HepG2 (cell line): ENCODE data around the gene CXADR. TPM values are rescaled to one million over a fixed set of nuclear protein-coding genes. Genes with fewer than 3 reads are reported as not detected.

ENCODE experiments used
- ATF1 ChIP-seq: IDR thresholded peaks from 2 replicates; pipeline ENCODE4 v1.6.1; 2016; ENCODE audit warnings: mild to moderate bottlenecking, control low read depth
- CHD2 ChIP-seq: IDR thresholded peaks from 2 replicates; pipeline ENCODE4 v1.6.1; 2011; ENCODE audit warnings: low read depth, low read length, improper control_type of control experiment
- GZF1 ChIP-seq: sonication (generic); formaldehyde crosslinking; IDR thresholded peaks from 2 replicates; pipeline ENCODE4 v1.5.1; 2020; ENCODE audit warnings: mild to moderate bottlenecking, missing genetic modification reagents
- HMG20A ChIP-seq: IDR thresholded peaks from 2 replicates; pipeline ENCODE4 v1.6.1; 2016; ENCODE audit warnings: borderline replicate concordance
- HOXA3 ChIP-seq: sonication (generic); formaldehyde crosslinking; IDR thresholded peaks from 2 replicates; pipeline ENCODE4 v1.5.0; 2020; ENCODE audit warnings: missing genetic modification reagents
- JUN ChIP-seq: sonication (generic); formaldehyde crosslinking; IDR thresholded peaks from 2 replicates; pipeline ENCODE4 v1.4.0; 2020; ENCODE audit warnings: mild to moderate bottlenecking, missing genetic modification reagents
- POGZ ChIP-seq: sonication (generic); formaldehyde crosslinking; IDR thresholded peaks from 2 replicates; pipeline ENCODE4 v1.4.0; 2020; ENCODE audit warnings: mild to moderate bottlenecking, missing genetic modification reagents
- RCOR2 ChIP-seq: IDR thresholded peaks from 2 replicates; pipeline ENCODE4 v1.6.1; 2016; ENCODE audit warnings: missing biosample characterization, missing genetic modification reagents
- RFX1 ChIP-seq: fragments of 450-650 bp; IDR thresholded peaks from 2 replicates; pipeline ENCODE4 v1.6.1; 2017
- SNAPC4 ChIP-seq: sonication (generic); formaldehyde crosslinking; IDR thresholded peaks from 2 replicates; pipeline ENCODE4 v1.4.0; 2020; ENCODE audit warnings: mild to moderate bottlenecking, missing genetic modification reagents
- TBP ChIP-seq: sonication (generic); formaldehyde crosslinking; IDR thresholded peaks from 2 replicates; pipeline ENCODE4 v1.5.0; 2020; ENCODE audit warnings: missing genetic modification reagents
- TBX2 ChIP-seq: sonication (generic); formaldehyde crosslinking; IDR thresholded peaks from 2 replicates; pipeline ENCODE4 v1.5.0; 2020; ENCODE audit warnings: missing genetic modification reagents, mild to moderate bottlenecking, borderline replicate concordance
- ZBTB2 ChIP-seq: sonication (generic); formaldehyde crosslinking; IDR thresholded peaks from 2 replicates; pipeline ENCODE4 v1.8.0; 2022; ENCODE audit warnings: low read depth, missing genetic modification reagents
- ZMYM3 ChIP-seq: sonication (generic); formaldehyde crosslinking; IDR thresholded peaks from 2 replicates; pipeline ENCODE4 v1.5.1; 2020; ENCODE audit warnings: mild to moderate bottlenecking, missing genetic modification reagents
- ZNF142 ChIP-seq: sonication (generic); formaldehyde crosslinking; IDR thresholded peaks from 2 replicates; pipeline ENCODE4 v1.4.0; 2020; ENCODE audit warnings: missing genetic modification reagents
- ZNF260 ChIP-seq: sonication (generic); formaldehyde crosslinking; IDR thresholded peaks from 2 replicates; pipeline ENCODE4 v1.4.0; 2020; ENCODE audit warnings: missing genetic modification reagents, low read depth, mild to moderate bottlenecking, borderline replicate concordance
- ZNF264 ChIP-seq: sonication (generic); formaldehyde crosslinking; IDR thresholded peaks from 2 replicates; pipeline ENCODE4 v1.4.0; 2020; ENCODE audit warnings: missing genetic modification reagents
- ZNF34 ChIP-seq: sonication (generic); formaldehyde crosslinking; IDR thresholded peaks from 2 replicates; pipeline ENCODE4 v1.4.0; 2020; ENCODE audit warnings: mild to moderate bottlenecking, missing genetic modification reagents, borderline replicate concordance
- polyA plus RNA-seq, 8 experiments: library from polyadenylated mRNA; depleted of rRNA in 3 of 8; stranded (reverse) in 7 of 8; unstranded in 1 of 8; fragments of >200 nt; fragmentation: Illumina TruSeq in 4 of 8; extraction: Trizol in 4 of 8; gene quantifications; 2 replicates each; pipeline versions ENCODE4 v1.2.1 to v1.2.3, GENCODE V29; 2011 to 2016; ENCODE audit warnings: low read depth in 4 of 8, missing spikeins in 1 of 8, mixed read lengths in 1 of 8; ENCODE audit not compliant: insufficient read depth in 1 of 8
- total RNA-seq, 5 experiments: library from RNA; depleted of rRNA; stranded (reverse); fragments of >200 nt; fragmentation: Illumina TruSeq; extraction: Trizol; gene quantifications; 2 replicates each; pipeline ENCODE4 v1.2.3, GENCODE V29; 2016; ENCODE audit warnings: low read depth in 1 of 5

The CXADR gene
- total and polyA plus RNA-seq, 2 of the 13 experiments (the other 11 are each of a cell fraction or from before 2014, with no cell fraction given): 86.8 to 110 TPM

- TF ChIP-seq ZNF142 (CRISPR knock-in tag): 0 out of 2 replicates have a peak, but pooled peaks have one; percentile 18
- peak; percentile 64; the same call in 1 of the 2 replicates for TF ChIP-seq ATF1 (CRISPR knock-in tag)
- no peak for TF ChIP-seq SNAPC4 (CRISPR knock-in tag)
- 0 out of 2 replicates have a peak, but pooled peaks have one; percentile 38 for TF ChIP-seq CHD2
- peak; percentile 54; the same call in 1 of the 2 replicates for TF ChIP-seq POGZ (CRISPR knock-in tag)
- TF ChIP-seq HOXA3 (CRISPR knock-in tag): peak; percentile 78
- TF ChIP-seq RCOR2 (CRISPR knock-in tag): peak; percentile 89
- TF ChIP-seq TBX2: peak; percentile 91
- TF ChIP-seq HMG20A (CRISPR knock-in tag): peak; percentile 98
- TF ChIP-seq ZBTB2 (CRISPR knock-in tag): no peak
- TF ChIP-seq ZNF34 (CRISPR knock-in tag): no peak
- peak; percentile 29; the same call in 1 of the 2 replicates for TF ChIP-seq ZMYM3
- no peak for TF ChIP-seq TBP (CRISPR knock-in tag)
- no peak for TF ChIP-seq ZNF260 (CRISPR knock-in tag)
- TF ChIP-seq RFX1: no peak
- TF ChIP-seq ZNF264 (CRISPR knock-in tag): peak; percentile 68; the same call in 1 of the 2 replicates
- TF ChIP-seq GZF1: no peak
- TF ChIP-seq JUN (CRISPR knock-in tag): peak; percentile 98
Observed at GRCh38 chr21:17501107-17502006, 11.5 kb upstream of the CXADR start (continued).
